ENCODE measurements around the gene FGF8.

GRCh38 chr10:101775273-101776160, at the start of gene FGF8:
- TF ChIP-seq POLR2AphosphoS5 (IDR thresholded peaks at IDR 0.05; ENCODE audit: borderline replicate concordance, low read depth, low read length) (no peak), EZH2 (IDR thresholded peaks at IDR 0.05) (no peak)
